ENCODE data around the gene TTC3. TPM values are rescaled to one million over a fixed set of nuclear protein-coding genes. Genes with fewer than 3 reads are reported as not detected.

The TTC3 gene
- polyA plus RNA-seq, 3 donors = 160 to 192 (median 180) TPM

Other genes starting within 250 kb of the TTC3 start
- 10 to 100 TPM; 14.2 to 16.5 (median 16.2) TPM for gene HLCS, start 106.6 kb upstream of the TTC3 start, polyA plus RNA-seq (ENCODE audit: insufficient read length in 3 of 3)
- 1 to 10 TPM; 1.9 to 3.0 (median 2.5) TPM for gene RIPPLY3, start 66.6 kb upstream of the TTC3 start, polyA plus RNA-seq (ENCODE audit: insufficient read length in 3 of 3)
- gene PIGP, start 183 bp upstream of the TTC3 start, polyA plus RNA-seq (ENCODE audit: insufficient read length in 3 of 3) = 10 to 100 TPM; 26.7 to 36.9 (median 33.6) TPM
- 10 to 100 TPM; 42.4 to 47.4 (median 45.3) TPM for gene VPS26C, start 194.1 kb downstream of the TTC3 start, polyA plus RNA-seq (ENCODE audit: insufficient read length in 3 of 3)

Measured in renal cortex interstitium (tissue), 3 donors.